Large intestine (tissue), 3 donors: ENCODE results near the gene IQSEC1. TPM values are rescaled to one million over a fixed set of nuclear protein-coding genes. Genes with fewer than 3 reads are reported as not detected.

Experiments used
- DNase-seq, 2 donors: peaks; one replicate each; pipeline versions ENCODE4 v3.0.0 to v3.0.0-alpha.2; 2013
- H3K27ac ChIP-seq: one replicate; pipeline ENCODE4 v1.5.1; 2013; ENCODE audit warnings: low read length
- H3K27me3 ChIP-seq: 2 replicates; pipeline ENCODE4 v1.6.1; 2013; ENCODE audit warnings: low read length; ENCODE audit not compliant: control insufficient read depth, insufficient read depth
- H3K36me3 ChIP-seq: 2 replicates; pipeline ENCODE4 v1.6.1; 2013; ENCODE audit warnings: low read length; ENCODE audit not compliant: control insufficient read depth, insufficient read depth
- H3K4me1 ChIP-seq: one replicate; pipeline ENCODE4 v1.6.1; 2013; ENCODE audit warnings: low read length; ENCODE audit not compliant: control insufficient read depth, insufficient read depth
- H3K4me3 ChIP-seq: one replicate; pipeline ENCODE4 v1.5.1; 2013; ENCODE audit warnings: low read length
- H3K9me3 ChIP-seq: one replicate; pipeline ENCODE4 v1.6.1; 2013; ENCODE audit warnings: mild to moderate bottlenecking, low read depth, low read length, moderate library complexity; ENCODE audit not compliant: control insufficient read depth
- WGBS: methylation state at CpG from one replicate; pipeline ENCODE4 v1.1.5; 2013; ENCODE audit warnings: low lambda C conversion rate; ENCODE audit not compliant: insufficient coverage; 5-methylcytosine and 5-hydroxymethylcytosine counted together
- polyA plus RNA-seq: library from polyadenylated mRNA; unstranded; fragments of 120-200 nt; gene quantifications from one replicate; pipeline ENCODE4 v1.2.1, GENCODE V29; 2013

IQSEC1 gene
- polyA plus RNA-seq, 1 donor: 24.3 TPM

DNA sequence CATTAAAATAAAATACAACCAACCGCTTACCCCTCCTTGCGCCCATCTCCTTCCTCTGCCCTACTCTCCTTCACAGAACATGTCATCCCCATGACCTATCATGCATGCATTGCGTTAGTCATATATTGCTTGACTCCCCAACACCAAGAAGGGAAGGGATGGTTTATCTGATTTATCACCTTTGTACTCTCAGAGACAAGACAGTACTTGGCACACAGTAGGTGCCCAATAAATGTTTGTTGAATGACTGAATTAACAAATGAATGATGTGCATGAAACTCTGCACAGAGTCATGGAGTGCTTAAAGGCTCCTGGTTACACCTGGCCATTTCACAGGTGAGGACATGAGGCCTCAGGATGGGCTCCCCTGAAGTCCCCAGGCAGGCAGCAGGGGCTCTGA, 59.7 kb downstream of the IQSEC1 start:
- H3K36me3 ChIP-seq: no peaks in the 10 kb centered on the region
- H3K4me3 ChIP-seq: no peak overlapping the region
- whole genome bisulfite sequencing: no CpG with 5 or more reads among the region's 3 CpGs
- no peak overlapping the region for H3K27ac ChIP-seq
- H3K9me3 ChIP-seq: no peaks in the 10 kb centered on the region
- no peak for DNase-seq
- peaks cover 3% of the 10 kb centered on the region for H3K4me1 ChIP-seq
- H3K27me3 ChIP-seq: no peaks in the 10 kb centered on the region

DNA sequence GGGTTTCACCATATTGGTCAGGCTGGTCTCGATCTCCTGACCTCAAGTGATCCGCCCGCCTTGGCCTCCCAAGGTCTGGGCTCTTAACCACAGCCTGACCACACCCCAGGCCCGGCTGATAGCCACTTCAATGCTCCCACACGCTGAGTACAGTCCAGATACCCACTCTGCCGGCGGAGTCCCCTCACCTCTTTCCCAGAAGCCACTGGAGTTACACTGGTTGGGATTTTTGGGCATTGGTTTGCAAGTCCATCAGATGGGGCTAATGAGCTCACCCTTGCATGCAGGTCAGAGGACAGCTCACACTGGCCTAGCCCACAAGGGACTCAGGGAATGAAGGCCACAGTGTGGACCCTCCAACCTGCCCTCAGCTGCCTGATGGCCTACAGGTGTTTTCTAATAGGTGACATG, 60.1 kb downstream of the IQSEC1 start:
- DNase-seq: no peak
- H3K4me3 ChIP-seq: no peak overlapping the region
- H3K36me3 ChIP-seq: no peaks in the 10 kb centered on the region
- no CpG with 5 or more reads among the region's 7 CpGs for WGBS
- no peak overlapping the region for H3K27ac ChIP-seq
- H3K27me3 ChIP-seq: no peaks in the 10 kb centered on the region
- no peaks in the 10 kb centered on the region for H3K9me3 ChIP-seq
- peaks cover 3% of the 10 kb centered on the region for H3K4me1 ChIP-seq

DNA sequence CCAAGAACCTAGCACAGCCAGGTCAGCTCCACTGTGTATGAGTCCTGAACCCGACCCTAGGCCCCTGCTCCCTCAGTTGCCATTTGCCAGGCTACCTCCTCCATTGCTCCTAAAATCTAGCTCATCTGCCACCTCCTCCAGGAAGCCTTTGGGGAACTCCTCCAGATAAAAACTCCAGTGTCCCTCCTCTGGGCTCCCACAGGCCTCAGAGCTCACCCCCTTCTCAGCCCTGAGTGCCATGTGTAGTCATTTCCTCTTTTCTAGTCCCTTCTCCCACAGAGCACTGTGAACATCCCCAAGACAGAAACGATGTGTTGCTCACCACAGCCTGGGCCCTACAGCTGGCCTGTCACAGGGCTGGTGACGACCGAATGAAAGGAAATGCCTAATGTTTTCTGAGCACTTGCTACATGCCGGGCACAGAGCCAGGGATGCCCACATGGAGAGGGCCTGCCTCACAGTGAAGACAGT, 61.0 kb downstream of the IQSEC1 start:
- no CpG with 5 or more reads among the region's 5 CpGs for WGBS
- no peaks in the 10 kb centered on the region for H3K27me3 ChIP-seq
- H3K36me3 ChIP-seq: no peaks in the 10 kb centered on the region
- peaks cover 3% of the 10 kb centered on the region for H3K4me1 ChIP-seq
- no peak for DNase-seq
- no peaks in the 10 kb centered on the region for H3K9me3 ChIP-seq
- H3K27ac ChIP-seq: peak overlapping the region; percentile 21
- no peak overlapping the region for H3K4me3 ChIP-seq

DNA sequence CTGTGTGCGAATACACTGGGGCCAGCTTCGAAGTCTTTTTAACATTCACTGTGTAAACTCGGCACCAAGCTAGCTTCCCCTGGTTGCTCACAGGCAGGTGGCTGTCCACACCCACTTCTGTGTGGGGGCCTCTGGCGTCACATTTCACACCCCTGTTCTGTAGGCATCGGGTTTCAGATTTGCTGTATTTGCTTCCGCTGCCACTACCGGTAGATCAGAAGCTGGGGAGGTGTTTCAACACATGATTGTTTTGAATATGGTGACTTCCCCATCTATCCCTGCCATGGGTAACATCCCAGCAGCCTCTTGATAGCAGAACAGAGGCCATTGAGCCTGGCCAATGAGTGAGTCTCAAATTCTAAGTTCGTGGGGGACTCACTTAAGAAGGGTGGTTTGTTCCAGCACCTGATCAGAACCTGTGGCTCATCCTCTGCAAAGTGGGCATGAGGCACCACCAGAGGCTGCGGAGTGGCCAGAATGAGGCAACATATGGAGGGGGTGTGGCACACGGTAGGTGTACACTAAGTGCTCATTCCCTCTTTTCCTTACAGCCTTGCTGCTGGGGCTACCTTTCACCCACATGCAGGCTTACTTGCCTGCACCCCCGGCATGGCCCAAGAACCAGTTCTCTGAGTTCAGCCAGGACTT, 61.5 kb downstream of the IQSEC1 start:
- no peaks in the 10 kb centered on the region for H3K27me3 ChIP-seq
- peaks cover 3% of the 10 kb centered on the region for H3K4me1 ChIP-seq
- DNase-seq: peak in 1 of 2 donors; percentile 67
- H3K4me3 ChIP-seq: no peak overlapping the region
- no peaks in the 10 kb centered on the region for H3K36me3 ChIP-seq
- peak overlapping the region; percentile 4 for H3K27ac ChIP-seq
- no CpG with 5 or more reads among the region's 11 CpGs for WGBS
- H3K9me3 ChIP-seq: no peaks in the 10 kb centered on the region

GRCh38 chr3:13010780-13011572, 62.3 kb downstream of the IQSEC1 start:
- no peak overlapping the region for H3K27ac ChIP-seq
- no peaks in the 10 kb centered on the region for H3K27me3 ChIP-seq
- WGBS: no CpG with 5 or more reads among the region's 4 CpGs

GRCh38 chr3:13009946-13010315, 63.3 kb downstream of the IQSEC1 start:
- no CpG with 5 or more reads among the region's 7 CpGs for WGBS
- no peak overlapping the region for H3K27ac ChIP-seq
- no peaks in the 10 kb centered on the region for H3K27me3 ChIP-seq

More at GRCh38 chr3:13010780-13011572, 62.3 kb downstream of the IQSEC1 start:
- Histone ChIP-seq H3K4me3 (no peak overlapping the region), H3K9me3 (no peaks in the 10 kb centered on the region), H3K36me3 (no peaks in the 10 kb centered on the region), H3K4me1 (peaks cover 3% of the 10 kb centered on the region)
- no peak for DNase-seq

GRCh38 chr3:13009132-13009945, 63.9 kb downstream of the IQSEC1 start:
- no peaks in the 10 kb centered on the region for H3K36me3 ChIP-seq
- H3K4me1 ChIP-seq: peaks cover 3% of the 10 kb centered on the region
- no peak for DNase-seq
- no CpG with 5 or more reads among the region's 16 CpGs for WGBS
- H3K4me3 ChIP-seq: no peak overlapping the region
- no peaks in the 10 kb centered on the region for H3K9me3 ChIP-seq
- no peaks in the 10 kb centered on the region for H3K27me3 ChIP-seq
- H3K27ac ChIP-seq: no peak overlapping the region

More at GRCh38 chr3:13009946-13010315, 63.3 kb downstream of the IQSEC1 start:
- Histone ChIP-seq H3K36me3 (no peaks in the 10 kb centered on the region), H3K9me3 (no peaks in the 10 kb centered on the region), H3K4me1 (peaks cover 3% of the 10 kb centered on the region), H3K4me3 (no peak overlapping the region)
- no peak for DNase-seq

- Histone ChIP-seq H3K27me3 (no peaks in the 10 kb centered on the region), H3K36me3 (no peaks in the 10 kb centered on the region), H3K27ac (no peak overlapping the region), H3K9me3 (no peaks in the 10 kb centered on the region), H3K4me3 (no peak overlapping the region), H3K4me1 (peaks cover 3% of the 10 kb centered on the region)
- no peak for DNase-seq
- no CpG with 5 or more reads among the region's 17 CpGs for WGBS
Observed at GRCh38 chr3:13008155-13008995, 64.9 kb downstream of the IQSEC1 start.

GRCh38 chr3:13007251-13007941, 65.8 kb downstream of the IQSEC1 start:
- no peaks in the 10 kb centered on the region for H3K27me3 ChIP-seq
- no peak for DNase-seq
- no peaks in the 10 kb centered on the region for H3K9me3 ChIP-seq
- peaks cover 3% of the 10 kb centered on the region for H3K4me1 ChIP-seq
- H3K4me3 ChIP-seq: no peak overlapping the region
- H3K27ac ChIP-seq: no peak overlapping the region
- no CpG with 5 or more reads among the region's 16 CpGs for WGBS
- no peaks in the 10 kb centered on the region for H3K36me3 ChIP-seq
